Measurements from ENCODE around the gene TMEM59. TPM values are rescaled to one million over a fixed set of nuclear protein-coding genes. Genes with fewer than 3 reads are reported as not detected.

TMEM59 gene
- total RNA-seq, 2 donors from 2014 or later, result 282 to 326 TPM

GRCh38 chr1:53981220-53981619 is 71.8 kb downstream of the TMEM59 start:
- peaks cover 0 to 10% of the 10 kb centered on the region in 2 donors for H3K4me1 ChIP-seq (ENCODE audit: control insufficient read depth in 1 of 2, low read depth in 2 of 2)
- no peak overlapping the region for H3K27ac ChIP-seq
- no peak for TF ChIP-seq CTCF (IDR thresholded peaks at IDR 0.05)
- H3K36me3 ChIP-seq, result no peaks in the 10 kb centered on the region
- ATAC-seq (ENCODE audit: insufficient number of reproducible peaks, low FRiP score, low read depth), result no peak
- H3K4me3 ChIP-seq, result no peak overlapping the region
- DNase-seq (ENCODE audit: low spot score), result no peak
- H3K27me3 ChIP-seq (replicated peaks; ENCODE audit: insufficient read depth), result no peaks in the 10 kb centered on the region
- H3K9me3 ChIP-seq, result no peaks in the 10 kb centered on the region

GRCh38 chr1:53979712-53980450 is 73.1 kb downstream of the TMEM59 start:
- Histone ChIP-seq H3K27ac (no peak overlapping the region), H3K36me3 (no peaks in the 10 kb centered on the region), H3K4me1 (ENCODE audit: control insufficient read depth in 1 of 2, low read depth in 2 of 2) (peaks cover 0 to 10% of the 10 kb centered on the region in 2 donors), H3K4me3 (no peak overlapping the region), H3K9me3 (no peaks in the 10 kb centered on the region), H3K27me3 (replicated peaks; ENCODE audit: insufficient read depth) (no peaks in the 10 kb centered on the region)
- TF ChIP-seq CTCF (IDR thresholded peaks at IDR 0.05), result no peak
- DNase-seq (ENCODE audit: low spot score), result no peak
- ATAC-seq (ENCODE audit: insufficient number of reproducible peaks, low FRiP score, low read depth), result no peak

Other genes with a start within 250 kb of the TMEM59 start
- 10 to 100 TPM in 1 of 2 donors, 1 to 10 TPM in 1; 4.2 to 14.6 TPM for gene NDC1, start 214.9 kb downstream of the TMEM59 start, total RNA-seq
- 10 to 100 TPM; 18.8 to 20.7 TPM for gene YIPF1, start 163.4 kb downstream of the TMEM59 start, total RNA-seq
- gene DIO1, start 159.0 kb downstream of the TMEM59 start, total RNA-seq, result not detected
- gene IFT25, start 107.5 kb downstream of the TMEM59 start, total RNA-seq, result 10 to 100 TPM; 23.8 to 24.5 TPM
- 10 to 100 TPM; 17.8 to 18.3 TPM for gene LRRC42, start 106.9 kb downstream of the TMEM59 start, total RNA-seq
- gene LDLRAD1, start 35.0 kb downstream of the TMEM59 start, total RNA-seq, result not detected
- 1 to 10 TPM; 2.0 to 7.8 TPM for gene TCEANC2, start 404 bp upstream of the TMEM59 start, total RNA-seq
- not detected for gene CDCP2, start 99.8 kb upstream of the TMEM59 start, total RNA-seq
- gene CYB5RL, start 146.8 kb upstream of the TMEM59 start, total RNA-seq, result 1 to 10 TPM; 8.7 to 9.0 TPM
- gene MRPL37, start 147.0 kb upstream of the TMEM59 start, total RNA-seq, result 10 to 100 TPM; 43.2 to 55.0 TPM